IMR-90 (cell line): ENCODE data around the gene IFNAR2. TPM values are rescaled to one million over a fixed set of nuclear protein-coding genes. Genes with fewer than 3 reads are reported as not detected.
A peak's percentile ranks its signal among the peaks of the same experiment; 100 is the strongest.

Source experiments
- ATAC-seq: fragments of 200-7000 bp; cut with Tn5 transposase; 2 replicates; pipeline ENCODE4 v1.9.1; 2020; ENCODE audit warnings: low read depth, mild to moderate bottlenecking, moderate library complexity
- BruUV-seq: library from RNA; stranded (reverse); fragments of 400-500 nt; replicated peaks from 2 replicates; lab custom pipeline; 2021; lab: Mats Ljungman, UMichigan
- CTCF ChIA-PET: fragments of 300-600 bp; formaldehyde crosslinking; extraction: SDS; loops from one replicate; lab custom pipeline; 2021; ENCODE audit warnings: antibody characterized with exemption; lab: Yijun Ruan, JAX
- POLR2A ChIA-PET: fragments of 300-600 bp; sonication (Branson Sonifier 250); formaldehyde crosslinking; loops from one replicate; lab custom pipeline; 2022; ENCODE audit warnings: antibody characterized with exemption; ENCODE audit not compliant: unreplicated experiment; lab: Charles Lee
- DNase-seq: peaks from one replicate; pipeline ENCODE4 v3.0.0; 2013
- H2AFZ ChIP-seq: replicated peaks from 2 replicates; pipeline ENCODE3; 2013; ENCODE audit warnings: low read length, mild to moderate bottlenecking; ENCODE audit not compliant: poor library complexity
- H2AK5ac ChIP-seq: 2 replicates; pipeline ENCODE4 v1.6.1; 2013; ENCODE audit warnings: low read depth, low read length, inconsistent platforms
- H2AK9ac ChIP-seq: replicated peaks from 2 replicates; pipeline ENCODE3; 2013; ENCODE audit warnings: mild to moderate bottlenecking, low read depth, low read length, moderate library complexity; ENCODE audit not compliant: poor library complexity
- H2BK120ac ChIP-seq: 2 replicates; pipeline ENCODE4 v1.6.1; 2013; ENCODE audit warnings: low read depth, low read length, inconsistent platforms
- H2BK15ac ChIP-seq: 3 replicates; pipeline ENCODE4 v1.6.1; 2013; ENCODE audit warnings: low read depth, low read length, inconsistent platforms
- H2BK20ac ChIP-seq: 2 replicates; pipeline ENCODE4 v1.6.1; 2013; ENCODE audit warnings: low read depth, mild to moderate bottlenecking, inconsistent platforms, low read length, moderate library complexity
- H2BK5ac ChIP-seq: 2 replicates; pipeline ENCODE4 v1.6.1; 2013; ENCODE audit warnings: mild to moderate bottlenecking, low read depth, low read length, inconsistent platforms; ENCODE audit not compliant: poor library complexity, severe bottlenecking
- H3K14ac ChIP-seq: replicated peaks from 2 replicates; pipeline ENCODE4 v1.6.1; 2013; ENCODE audit warnings: low read depth, low read length, inconsistent platforms
- H3K18ac ChIP-seq: 2 replicates; pipeline ENCODE4 v1.6.1; 2013; ENCODE audit warnings: low read depth, low read length, control low read depth
- H3K23ac ChIP-seq: 2 replicates; pipeline ENCODE4 v1.6.1; 2013; ENCODE audit warnings: low read depth, low read length, inconsistent platforms
- H3K27ac ChIP-seq: 2 replicates; pipeline ENCODE4 v1.5.1; 2013; ENCODE audit warnings: mild to moderate bottlenecking, control low read depth, low read length; ENCODE audit not compliant: insufficient read depth
- H3K27me3 ChIP-seq: 2 replicates; pipeline ENCODE4 v1.6.1; 2013; ENCODE audit warnings: low read length; ENCODE audit not compliant: control insufficient read depth, insufficient read depth
- H3K36me3 ChIP-seq: 2 replicates; pipeline ENCODE4 v1.6.1; 2013; ENCODE audit warnings: low read length, mixed read lengths; ENCODE audit not compliant: control insufficient read depth, insufficient read depth
- H3K4ac ChIP-seq: 2 replicates; pipeline ENCODE4 v1.6.1; 2013; ENCODE audit warnings: low read depth, low read length, inconsistent platforms
- H3K4me1 ChIP-seq: 2 replicates; pipeline ENCODE4 v1.6.1; 2013; ENCODE audit warnings: low read length, mixed read lengths; ENCODE audit not compliant: control insufficient read depth, insufficient read depth
- H3K4me2 ChIP-seq: 2 replicates; pipeline ENCODE4 v1.6.1; 2013; ENCODE audit warnings: low read depth, mild to moderate bottlenecking, control low read depth, low read length, moderate library complexity
- H3K4me3 ChIP-seq: 2 replicates; pipeline ENCODE4 v1.5.1; 2013; ENCODE audit warnings: low read depth, mild to moderate bottlenecking, control low read depth, low read length, moderate library complexity; ENCODE audit not compliant: insufficient read depth
- H3K56ac ChIP-seq: 2 replicates; pipeline ENCODE4 v1.6.1; 2013; ENCODE audit warnings: low read length, inconsistent platforms; ENCODE audit not compliant: insufficient read depth; ENCODE audit errors: extremely low read depth
- H3K79me1 ChIP-seq, 2 experiments: 2 replicates each; pipeline ENCODE4 v1.6.1; 2013; ENCODE audit warnings: low read length in 2 of 2, inconsistent platforms in 1 of 2, low read depth in 1 of 2
- H3K9ac ChIP-seq: 2 replicates; pipeline ENCODE4 v1.6.1; 2013; ENCODE audit warnings: low read depth, low read length, control low read depth
- H3K9me1 ChIP-seq: 2 replicates; pipeline ENCODE4 v1.6.1; 2013; ENCODE audit warnings: low read length, inconsistent platforms; ENCODE audit not compliant: insufficient read depth
- H3K9me3 ChIP-seq: 2 replicates; pipeline ENCODE4 v1.6.1; 2013; ENCODE audit warnings: low read length; ENCODE audit not compliant: control insufficient read depth, insufficient read depth
- H4K20me1 ChIP-seq: 2 replicates; pipeline ENCODE4 v1.6.1; 2013; ENCODE audit warnings: low read length, inconsistent platforms; ENCODE audit not compliant: insufficient read depth
- H4K5ac ChIP-seq: 2 replicates; pipeline ENCODE4 v1.6.1; 2013; ENCODE audit warnings: mild to moderate bottlenecking, low read depth, low read length, control low read depth
- H4K8ac ChIP-seq, 2 experiments: 2 replicates each; pipeline ENCODE4 v1.6.1; 2013; ENCODE audit warnings: low read depth in 2 of 2, low read length in 2 of 2, control low read depth in 1 of 2, inconsistent platforms in 1 of 2
- H4K91ac ChIP-seq: 2 replicates; pipeline ENCODE4 v1.6.1; 2013; ENCODE audit warnings: low read depth, low read length, inconsistent platforms; ENCODE audit not compliant: insufficient read depth
- BHLHE40 ChIP-seq: fragments of 150-350 bp; IDR thresholded peaks from 2 replicates; pipeline ENCODE4 v1.6.1; 2016; ENCODE audit warnings: mild to moderate bottlenecking, low read depth, low read length
- CEBPB ChIP-seq: IDR thresholded peaks from 2 replicates; pipeline ENCODE4 v1.6.1; 2012; ENCODE audit warnings: low read depth, low read length, improper control_type of control experiment
- CHD1 ChIP-seq: IDR thresholded peaks from 2 replicates; pipeline ENCODE4 v1.6.1; 2012; ENCODE audit warnings: low read depth, low read length, improper control_type of control experiment
- FOS ChIP-seq: fragments of 150-350 bp; IDR thresholded peaks from 2 replicates; pipeline ENCODE4 v1.6.1; 2016; ENCODE audit warnings: low read depth, low read length
- MAFK ChIP-seq: IDR thresholded peaks from 2 replicates; pipeline ENCODE4 v1.6.1; 2012; ENCODE audit warnings: low read depth, low read length, improper control_type of control experiment
- MAZ ChIP-seq: IDR thresholded peaks from 2 replicates; pipeline ENCODE4 v1.6.1; 2012; ENCODE audit warnings: low read depth, mild to moderate bottlenecking, low read length, improper control_type of control experiment, moderate library complexity, borderline replicate concordance
- MXI1 ChIP-seq: IDR thresholded peaks from 2 replicates; pipeline ENCODE4 v1.6.1; 2012; ENCODE audit warnings: low read depth, mild to moderate bottlenecking, low read length, moderate library complexity, borderline replicate concordance
- NFE2L2 ChIP-seq: fragments of 150-350 bp; IDR thresholded peaks from 2 replicates; pipeline ENCODE4 v1.6.1; 2016; ENCODE audit warnings: low read depth, mild to moderate bottlenecking, low read length
- POLR2A ChIP-seq: IDR thresholded peaks from 2 replicates; pipeline ENCODE4 v1.6.1; 2012; ENCODE audit warnings: mild to moderate bottlenecking, low read depth, low read length
- RAD21 ChIP-seq: IDR thresholded peaks from 2 replicates; pipeline ENCODE4 v1.6.1; 2012; ENCODE audit warnings: low read length, improper control_type of control experiment
- RCOR1 ChIP-seq: IDR thresholded peaks from 2 replicates; pipeline ENCODE4 v1.6.1; 2012; ENCODE audit warnings: mild to moderate bottlenecking, low read length, improper control_type of control experiment; ENCODE audit not compliant: insufficient replicate concordance
- RFX5 ChIP-seq: IDR thresholded peaks from 2 replicates; pipeline ENCODE4 v1.8.0; 2012; ENCODE audit warnings: low read depth, mild to moderate bottlenecking, low read length, moderate library complexity
- SMC3 ChIP-seq: fragments of 150-350 bp; IDR thresholded peaks from 2 replicates; pipeline ENCODE4 v1.6.1; 2016; ENCODE audit warnings: low read depth, mild to moderate bottlenecking, antibody characterized with exemption, low read length, moderate library complexity
- WGBS, 2 experiments: methylation state at CpG; one replicate each; pipeline versions ENCODE4 v1.1.5 to v1.1.7; 2013; ENCODE audit warnings: missing lambda C conversion rate in 2 of 2; ENCODE audit not compliant: insufficient read length in 1 of 2; ENCODE audit errors: extremely low coverage in 2 of 2; 5-methylcytosine and 5-hydroxymethylcytosine counted together
- dilution Hi-C: fragments of 300-500 bp; cut with HindIII; formaldehyde crosslinking; loops from one replicate; pipeline ENCODE4 v1.14.3; 2018; ENCODE audit warnings: low sequenced_read_pairs; ENCODE audit not compliant: unreplicated experiment
- in situ Hi-C: fragments of 300-500 bp; cut with MboI; formaldehyde crosslinking; loops from 3 replicates; pipeline ENCODE4 v1.14.3; 2019; ENCODE audit warnings: low sequenced_read_pairs, inconsistent platforms, mixed read lengths
- intact Hi-C: fragments of 100-400 bp; cut with micrococcal nuclease; formaldehyde crosslinking; loops from 2 replicates; pipeline ENCODE4 v1.10.0; 2022
- polyA plus RNA-seq, 3 experiments: library from polyadenylated mRNA; depleted of rRNA; stranded (reverse); fragments of >200 nt; gene quantifications; 2 replicates each; pipeline ENCODE4 v1.2.3, GENCODE V29; 2012; ENCODE audit warnings: low replicate concordance in 1 of 3
- total RNA-seq: library from RNA; depleted of rRNA; stranded (reverse); fragments of >200 nt; gene quantifications from 2 replicates; pipeline ENCODE4 v1.2.3, GENCODE V29; 2012
- TF ChIP-seq, protein P1 (sequence below): fragments of 150-350 bp; IDR thresholded peaks from 2 replicates; pipeline ENCODE4 v1.6.1; 2016; ENCODE audit warnings: low read depth, mild to moderate bottlenecking, low read length, moderate library complexity, borderline replicate concordance
- TF ChIP-seq, protein P2 (sequence below): fragments of 150-350 bp; IDR thresholded peaks from 2 replicates; pipeline ENCODE4 v1.6.1; 2017; ENCODE audit warnings: mild to moderate bottlenecking, antibody characterized with exemption, low read length, low read depth
- TF ChIP-seq, protein P3 (sequence below): conservative IDR thresholded peaks from 2 replicates; pipeline ENCODE4 v1.5.1; 2012; ENCODE audit warnings: mild to moderate bottlenecking, low read depth, low read length, improper control_type of control experiment

The IFNAR2 gene
- total and polyA plus RNA-seq, 2 of the 4 experiments (the other 2 are of a cell fraction) = 6.3 to 13.9 TPM

DNA sequence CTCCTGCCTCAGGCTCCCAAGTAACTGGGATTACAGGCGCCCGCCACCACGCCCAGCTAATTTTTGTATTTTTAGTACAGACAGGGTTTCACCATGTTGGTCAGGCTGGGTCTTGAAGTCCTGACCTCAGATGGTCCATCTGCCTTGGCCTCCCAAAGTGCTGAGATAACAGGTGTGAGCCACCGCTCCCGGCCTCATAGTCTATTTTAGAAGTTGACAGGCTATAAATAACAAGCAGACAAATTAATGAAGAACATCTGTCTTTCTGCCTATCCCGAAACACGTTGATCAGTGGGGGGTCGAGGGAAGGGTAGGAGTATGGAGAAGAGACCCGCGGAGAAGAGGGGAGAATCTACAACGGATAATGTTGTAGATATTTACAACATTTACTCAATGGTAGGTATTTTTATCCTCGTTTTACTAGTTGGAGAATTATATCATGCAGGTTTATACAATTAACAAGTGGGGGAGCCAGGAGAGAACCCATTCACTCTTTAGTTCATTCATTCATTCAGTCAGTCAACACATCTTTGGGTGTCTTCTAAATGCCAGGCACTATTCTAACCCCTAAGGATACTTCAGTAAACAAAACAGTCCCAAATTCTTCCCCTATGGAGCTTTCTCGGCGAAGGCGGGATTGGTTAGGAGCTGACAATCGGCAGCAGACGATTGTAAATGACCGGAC is 497 bp upstream of the IFNAR2 start:
- BruUV-seq = no TSS peak
- peak overlapping the region; percentile 71 for H3K9ac ChIP-seq
- H3K4ac ChIP-seq = no peak overlapping the region
- POLR2A ChIA-PET = no interaction called here
- peak overlapping the region; percentile 87 for H2AFZ ChIP-seq
- H3K18ac ChIP-seq = no peak overlapping the region
- no peak overlapping the region for H3K56ac ChIP-seq
- H3K36me3 ChIP-seq = no peaks in the 10 kb centered on the region
- in situ Hi-C loops (no loop called here), dilution Hi-C loops (no loop called here), intact Hi-C loops (no loop called here)
- no peak overlapping the region for H3K14ac ChIP-seq
- no peak overlapping the region for H3K23ac ChIP-seq
- no peak overlapping the region for H2BK15ac ChIP-seq
- H2AK9ac ChIP-seq = no peak overlapping the region
- ATAC-seq = no peak
- no peaks in the 10 kb centered on the region for H3K9me1 ChIP-seq
- TF ChIP-seq, protein P1, sequence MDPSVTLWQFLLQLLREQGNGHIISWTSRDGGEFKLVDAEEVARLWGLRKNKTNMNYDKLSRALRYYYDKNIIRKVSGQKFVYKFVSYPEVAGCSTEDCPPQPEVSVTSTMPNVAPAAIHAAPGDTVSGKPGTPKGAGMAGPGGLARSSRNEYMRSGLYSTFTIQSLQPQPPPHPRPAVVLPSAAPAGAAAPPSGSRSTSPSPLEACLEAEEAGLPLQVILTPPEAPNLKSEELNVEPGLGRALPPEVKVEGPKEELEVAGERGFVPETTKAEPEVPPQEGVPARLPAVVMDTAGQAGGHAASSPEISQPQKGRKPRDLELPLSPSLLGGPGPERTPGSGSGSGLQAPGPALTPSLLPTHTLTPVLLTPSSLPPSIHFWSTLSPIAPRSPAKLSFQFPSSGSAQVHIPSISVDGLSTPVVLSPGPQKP = no peak
- TF ChIP-seq RFX5 (no peak), FOS (no peak), RAD21 (no peak), RCOR1 (no peak), MAFK (no peak), POLR2A (no peak), CHD1 (no peak), BHLHE40 (no peak), MXI1 (no peak), NFE2L2 (no peak), MAZ (no peak), CEBPB (no peak), SMC3 (no peak)
- TF ChIP-seq, protein P2, sequence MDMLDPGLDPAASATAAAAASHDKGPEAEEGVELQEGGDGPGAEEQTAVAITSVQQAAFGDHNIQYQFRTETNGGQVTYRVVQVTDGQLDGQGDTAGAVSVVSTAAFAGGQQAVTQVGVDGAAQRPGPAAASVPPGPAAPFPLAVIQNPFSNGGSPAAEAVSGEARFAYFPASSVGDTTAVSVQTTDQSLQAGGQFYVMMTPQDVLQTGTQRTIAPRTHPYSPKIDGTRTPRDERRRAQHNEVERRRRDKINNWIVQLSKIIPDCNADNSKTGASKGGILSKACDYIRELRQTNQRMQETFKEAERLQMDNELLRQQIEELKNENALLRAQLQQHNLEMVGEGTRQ = no peak
- TF ChIP-seq, protein P3, sequence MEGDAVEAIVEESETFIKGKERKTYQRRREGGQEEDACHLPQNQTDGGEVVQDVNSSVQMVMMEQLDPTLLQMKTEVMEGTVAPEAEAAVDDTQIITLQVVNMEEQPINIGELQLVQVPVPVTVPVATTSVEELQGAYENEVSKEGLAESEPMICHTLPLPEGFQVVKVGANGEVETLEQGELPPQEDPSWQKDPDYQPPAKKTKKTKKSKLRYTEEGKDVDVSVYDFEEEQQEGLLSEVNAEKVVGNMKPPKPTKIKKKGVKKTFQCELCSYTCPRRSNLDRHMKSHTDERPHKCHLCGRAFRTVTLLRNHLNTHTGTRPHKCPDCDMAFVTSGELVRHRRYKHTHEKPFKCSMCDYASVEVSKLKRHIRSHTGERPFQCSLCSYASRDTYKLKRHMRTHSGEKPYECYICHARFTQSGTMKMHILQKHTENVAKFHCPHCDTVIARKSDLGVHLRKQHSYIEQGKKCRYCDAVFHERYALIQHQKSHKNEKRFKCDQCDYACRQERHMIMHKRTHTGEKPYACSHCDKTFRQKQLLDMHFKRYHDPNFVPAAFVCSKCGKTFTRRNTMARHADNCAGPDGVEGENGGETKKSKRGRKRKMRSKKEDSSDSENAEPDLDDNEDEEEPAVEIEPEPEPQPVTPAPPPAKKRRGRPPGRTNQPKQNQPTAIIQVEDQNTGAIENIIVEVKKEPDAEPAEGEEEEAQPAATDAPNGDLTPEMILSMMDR = no peak
- peak overlapping the region; percentile 99 for H3K4me2 ChIP-seq
- no peak overlapping the region for H2BK5ac ChIP-seq
- peaks cover 1% of the 10 kb centered on the region for H3K4me1 ChIP-seq
- peaks cover 4% of the 10 kb centered on the region for H4K20me1 ChIP-seq
- H4K5ac ChIP-seq = no peak overlapping the region
- H4K91ac ChIP-seq = no peak overlapping the region
- H2BK20ac ChIP-seq = no peak overlapping the region
- DNase-seq = no peak
- 0% methylated on average over 6 of the region's 18 CpGs; no CpG with 5 or more reads in 1 of the 2 experiments for whole genome bisulfite sequencing, 2 experiments
- no peak overlapping the region for H3K27ac ChIP-seq
- H3K9me3 ChIP-seq = no peaks in the 10 kb centered on the region
- H4K8ac ChIP-seq = peak overlapping the region in 1 of 2 experiments; percentile 67; a peak in 1 of 4 replicates
- H2AK5ac ChIP-seq = no peak overlapping the region
- CTCF ChIA-PET = no interaction called here
- H3K27me3 ChIP-seq = peaks cover 2% of the 10 kb centered on the region
- peak overlapping the region; percentile 54 for H3K4me3 ChIP-seq
- peaks cover 5 to 25% of the 10 kb centered on the region in 2 experiments; a peak in 3 of 4 replicates for H3K79me1 ChIP-seq
- no peak overlapping the region for H2BK120ac ChIP-seq
